ENCODE data around the gene PTPRD. TPM values are rescaled to one million over a fixed set of nuclear protein-coding genes. Genes with fewer than 3 reads are reported as not detected.

PTPRD gene
- total RNA-seq, 1 experiment from 2014 or later, result not detected

GRCh38 chr9:9560382-9561035 is 1052.3 kb downstream of the PTPRD start:
- intact Hi-C loops (cut with micrococcal nuclease; ENCODE audit: unreplicated experiment), result no loop called here
- no TSS peak for BruUV-seq (replicated peaks)

GRCh38 chr9:9558907-9559306 is 1053.9 kb downstream of the PTPRD start:
- no peak for TF ChIP-seq CTCF (conservative IDR thresholded peaks at IDR 0.05; ENCODE audit: low read depth, low read length)
- no peak for TF ChIP-seq EZH2 (IDR thresholded peaks at IDR 0.05; ENCODE audit: borderline replicate concordance, low read depth, low read length, poor library complexity, severe bottlenecking)
- H3K4me1 ChIP-seq (ENCODE audit: insufficient read depth, low read length, poor library complexity, severe bottlenecking), result no peaks in the 10 kb centered on the region
- no peaks in the 10 kb centered on the region for H3K27me3 ChIP-seq (replicated peaks; ENCODE audit: insufficient read depth, low read depth, low read length, poor library complexity)
- ChIA-PET CTCF (no interaction called here), POLR2A (ENCODE audit: low non-redundant PET) (no interaction called here)
- no peak for DNase-seq (ENCODE audit: low spot score)
- H3K9me3 ChIP-seq (ENCODE audit: low read depth, low read length, poor library complexity, severe bottlenecking), result no peaks in the 10 kb centered on the region
- intact Hi-C loops (cut with micrococcal nuclease; ENCODE audit: unreplicated experiment), result no loop called here
- BruUV-seq (replicated peaks), result no TSS peak
- no peak overlapping the region for H3K27ac ChIP-seq (ENCODE audit: low read depth, low read length, poor library complexity, severe bottlenecking)
- H3K36me3 ChIP-seq (ENCODE audit: insufficient read depth, low read length, poor library complexity, severe bottlenecking), result no peaks in the 10 kb centered on the region
- no peak overlapping the region for H3K4me3 ChIP-seq (ENCODE audit: low read depth, low read length, poor library complexity, severe bottlenecking)

More at GRCh38 chr9:9560382-9561035, 1052.3 kb downstream of the PTPRD start:
- Histone ChIP-seq H3K9me3 (ENCODE audit: low read depth, low read length, poor library complexity, severe bottlenecking) (no peaks in the 10 kb centered on the region), H3K27ac (ENCODE audit: low read depth, low read length, poor library complexity, severe bottlenecking) (no peak overlapping the region), H3K4me3 (ENCODE audit: low read depth, low read length, poor library complexity, severe bottlenecking) (no peak overlapping the region), H3K27me3 (replicated peaks; ENCODE audit: insufficient read depth, low read depth, low read length, poor library complexity) (no peaks in the 10 kb centered on the region), H3K36me3 (ENCODE audit: insufficient read depth, low read length, poor library complexity, severe bottlenecking) (no peaks in the 10 kb centered on the region), H3K4me1 (ENCODE audit: insufficient read depth, low read length, poor library complexity, severe bottlenecking) (no peaks in the 10 kb centered on the region)
- ChIA-PET CTCF (no interaction called here), POLR2A (ENCODE audit: low non-redundant PET) (no interaction called here)
- no peak for DNase-seq (ENCODE audit: low spot score)
- TF ChIP-seq CTCF (conservative IDR thresholded peaks at IDR 0.05; ENCODE audit: low read depth, low read length) (no peak), EZH2 (IDR thresholded peaks at IDR 0.05; ENCODE audit: borderline replicate concordance, low read depth, low read length, poor library complexity, severe bottlenecking) (no peak)

- Histone ChIP-seq H3K27me3 (replicated peaks; ENCODE audit: insufficient read depth, low read depth, low read length, poor library complexity) (no peaks in the 10 kb centered on the region), H3K4me3 (ENCODE audit: low read depth, low read length, poor library complexity, severe bottlenecking) (no peak overlapping the region), H3K27ac (ENCODE audit: low read depth, low read length, poor library complexity, severe bottlenecking) (no peak overlapping the region), H3K4me1 (ENCODE audit: insufficient read depth, low read length, poor library complexity, severe bottlenecking) (no peaks in the 10 kb centered on the region), H3K9me3 (ENCODE audit: low read depth, low read length, poor library complexity, severe bottlenecking) (no peaks in the 10 kb centered on the region), H3K36me3 (ENCODE audit: insufficient read depth, low read length, poor library complexity, severe bottlenecking) (no peaks in the 10 kb centered on the region)
- no TSS peak for BruUV-seq (replicated peaks)
- DNase-seq (ENCODE audit: low spot score), result no peak
- ChIA-PET CTCF (no interaction called here), POLR2A (ENCODE audit: low non-redundant PET) (no interaction called here)
- no peak for TF ChIP-seq CTCF (conservative IDR thresholded peaks at IDR 0.05; ENCODE audit: low read depth, low read length)
- TF ChIP-seq EZH2 (IDR thresholded peaks at IDR 0.05; ENCODE audit: borderline replicate concordance, low read depth, low read length, poor library complexity, severe bottlenecking), result no peak
- intact Hi-C loops (cut with micrococcal nuclease; ENCODE audit: unreplicated experiment), result no loop called here
Observed at GRCh38 chr9:9557804-9558334, 1054.9 kb downstream of the PTPRD start.
